Kidney (tissue), 14 donors: ENCODE data around the gene TIPIN. TPM values are rescaled to one million over a fixed set of nuclear protein-coding genes. Genes with fewer than 3 reads are reported as not detected.
A peak's percentile ranks its signal among the peaks of the same experiment; 100 is the strongest.

Experiments used
- DNase-seq, 5 donors: peaks; one replicate each; pipeline ENCODE4 v3.0.0-alpha.2; 2013 to 2020
- FAIRE-seq: peaks from 2 replicates; lab custom pipeline; 2012; peaks lifted over from hg19 to GRCh38; lab: Jason Lieb, UNC
- H3K27ac ChIP-seq, 2 donors: one replicate each; pipeline ENCODE4 v1.7.0; 2013; ENCODE audit warnings: low read depth in 2 of 2, low read length in 2 of 2, inconsistent platforms in 1 of 2
- H3K27me3 ChIP-seq: one replicate; pipeline ENCODE4 v1.7.1; 2013; ENCODE audit warnings: low read length, inconsistent platforms; ENCODE audit not compliant: control insufficient read depth, insufficient read depth
- H3K36me3 ChIP-seq, 3 donors: one replicate each; pipeline versions ENCODE4 v1.7.0 to v1.7.1; 2013; ENCODE audit warnings: low read length in 3 of 3, control low read depth in 1 of 3, inconsistent platforms in 1 of 3; ENCODE audit not compliant: insufficient read depth in 3 of 3, control insufficient read depth in 2 of 3
- H3K4me1 ChIP-seq, 3 donors: one replicate each; pipeline versions ENCODE4 v1.7.0 to v1.7.1; 2013; ENCODE audit warnings: low read length in 3 of 3, inconsistent platforms in 1 of 3, low read depth in 1 of 3; ENCODE audit not compliant: control insufficient read depth in 2 of 3, insufficient read depth in 2 of 3
- H3K4me3 ChIP-seq, 3 donors: one replicate each; pipeline versions ENCODE4 v1.7.0 to v1.8.1; 2013; ENCODE audit warnings: low read length in 3 of 3, control low read depth in 1 of 3, inconsistent platforms in 1 of 3
- H3K9ac ChIP-seq, 3 donors: one replicate each; pipeline versions ENCODE4 v1.7.0 to v1.7.1; 2013; ENCODE audit warnings: low read length in 3 of 3, control low read depth in 1 of 3, inconsistent platforms in 1 of 3
- H3K9me3 ChIP-seq, 3 donors: one replicate each; pipeline versions ENCODE4 v1.7.0 to v1.7.1; 2013; ENCODE audit warnings: low read length in 3 of 3, control low read depth in 1 of 3, inconsistent platforms in 1 of 3; ENCODE audit not compliant: control insufficient read depth in 2 of 3, insufficient read depth in 1 of 3
- intact Hi-C: fragments of 100-400 bp; cut with DNase I; formaldehyde crosslinking; loops from one replicate; pipeline ENCODE4 v1.11.1; 2022
- polyA plus RNA-seq: library from polyadenylated mRNA; stranded (reverse); fragments of 350-450 nt; fragmentation: Illumina TruSeq; extraction: RNeasy Lipid Tissue Mini Kit (QIAGEN cat#74804); gene quantifications from one replicate; pipeline ENCODE4 v1.2.3, GENCODE V29; 2014; ENCODE audit warnings: low read depth, low replicate concordance; ENCODE audit not compliant: insufficient read depth
- total RNA-seq: library from RNA; stranded (reverse); fragmentation: NEBNext Ultra II Directional; extraction: Animal tissue kit (Norgen Biotek cat#: 25700); gene quantifications from one replicate; pipeline ENCODE4 v1.2.1, GENCODE V29; 2021
- TF ChIP-seq, protein P1 (sequence below): IDR thresholded peaks from 3 replicates; pipeline ENCODE4 v1.5.1; 2012; ENCODE audit warnings: mild to moderate bottlenecking, moderate library complexity, borderline replicate concordance; ENCODE audit not compliant: insufficient read depth; ENCODE audit errors: extremely low read depth
- donor health status: control.
- donor health status: control.
- donor health status: control.
- donor health status: control.
- donor health status: control.
- donor health status: DM: yes; HTN: yes; CAD: no.
- donor health status: Normal renal cell carcinoma (clear cell type).

Gene TIPIN
- total and polyA plus RNA-seq, 2 donors from 2014 or later: 4.3 to 7.5 TPM

DNA sequence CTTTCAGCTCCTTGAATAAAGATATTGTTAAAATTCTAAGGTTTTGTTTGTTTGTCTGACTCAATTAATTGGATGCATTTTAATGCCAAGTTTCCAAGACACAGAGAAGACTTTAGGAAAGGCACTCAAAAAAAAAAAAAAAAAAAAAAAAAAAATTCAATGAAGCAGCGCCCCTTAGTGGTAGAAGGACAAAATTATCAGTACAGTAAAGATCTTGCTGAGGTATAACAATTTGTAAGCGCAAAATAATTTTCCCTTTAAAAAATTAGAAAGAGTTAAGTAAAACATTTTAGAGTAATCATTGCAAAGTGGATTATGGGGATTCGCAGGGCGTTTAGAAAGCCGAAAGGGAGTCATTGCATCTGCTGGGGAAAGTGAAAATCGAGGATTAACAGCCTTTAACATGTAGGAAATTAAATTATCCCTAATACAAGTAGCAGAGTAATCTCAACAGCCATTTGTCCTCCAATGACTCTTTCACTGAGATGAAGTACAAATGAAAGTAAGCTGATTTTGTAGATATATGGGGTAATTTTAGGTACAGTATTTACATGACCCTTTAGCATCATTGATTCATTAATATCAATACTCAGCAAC is 68.9 kb downstream of the TIPIN start:
- H3K4me1 ChIP-seq: peaks cover 0 to 7% (median 0%) of the 10 kb centered on the region in 3 donors
- H3K4me3 ChIP-seq: no peak overlapping the region
- H3K9ac ChIP-seq: no peak overlapping the region
- H3K27me3 ChIP-seq: no peaks in the 10 kb centered on the region
- DNase-seq (peak in 2 of 5 donors; percentile 63 to 75), FAIRE-seq (peak; percentile 97)
- no peaks in the 10 kb centered on the region for H3K36me3 ChIP-seq
- no peaks in the 10 kb centered on the region for H3K9me3 ChIP-seq
- H3K27ac ChIP-seq: no peak overlapping the region
- TF ChIP-seq, protein P1, sequence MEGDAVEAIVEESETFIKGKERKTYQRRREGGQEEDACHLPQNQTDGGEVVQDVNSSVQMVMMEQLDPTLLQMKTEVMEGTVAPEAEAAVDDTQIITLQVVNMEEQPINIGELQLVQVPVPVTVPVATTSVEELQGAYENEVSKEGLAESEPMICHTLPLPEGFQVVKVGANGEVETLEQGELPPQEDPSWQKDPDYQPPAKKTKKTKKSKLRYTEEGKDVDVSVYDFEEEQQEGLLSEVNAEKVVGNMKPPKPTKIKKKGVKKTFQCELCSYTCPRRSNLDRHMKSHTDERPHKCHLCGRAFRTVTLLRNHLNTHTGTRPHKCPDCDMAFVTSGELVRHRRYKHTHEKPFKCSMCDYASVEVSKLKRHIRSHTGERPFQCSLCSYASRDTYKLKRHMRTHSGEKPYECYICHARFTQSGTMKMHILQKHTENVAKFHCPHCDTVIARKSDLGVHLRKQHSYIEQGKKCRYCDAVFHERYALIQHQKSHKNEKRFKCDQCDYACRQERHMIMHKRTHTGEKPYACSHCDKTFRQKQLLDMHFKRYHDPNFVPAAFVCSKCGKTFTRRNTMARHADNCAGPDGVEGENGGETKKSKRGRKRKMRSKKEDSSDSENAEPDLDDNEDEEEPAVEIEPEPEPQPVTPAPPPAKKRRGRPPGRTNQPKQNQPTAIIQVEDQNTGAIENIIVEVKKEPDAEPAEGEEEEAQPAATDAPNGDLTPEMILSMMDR: peak; percentile 53
- intact Hi-C loops: no loop called here

Other genes starting within 250 kb of the TIPIN start
- gene MEGF11, start 102.9 kb downstream of the TIPIN start, total RNA-seq: 41.8 TPM
- 10.4 TPM for gene MEGF11, start 102.9 kb downstream of the TIPIN start, polyA plus RNA-seq
- 28.5 TPM for gene DIS3L, start 63.1 kb downstream of the TIPIN start, total RNA-seq
- gene DIS3L, start 63.1 kb downstream of the TIPIN start, polyA plus RNA-seq: 10.6 TPM
- gene MAP2K1, start 30.2 kb upstream of the TIPIN start, total RNA-seq: 49.4 TPM
- 33.1 TPM for gene MAP2K1, start 30.2 kb upstream of the TIPIN start, polyA plus RNA-seq
- 29.6 TPM for gene SNAPC5, start 141.1 kb upstream of the TIPIN start, total RNA-seq
- gene SNAPC5, start 141.1 kb upstream of the TIPIN start, polyA plus RNA-seq: 49.6 TPM
- gene RPL4, start 148.2 kb upstream of the TIPIN start, total RNA-seq: 1,774 TPM
- gene RPL4, start 148.2 kb upstream of the TIPIN start, polyA plus RNA-seq: 2,001 TPM
- gene ZWILCH, start 148.6 kb upstream of the TIPIN start, total RNA-seq: 9.0 TPM
- gene ZWILCH, start 148.6 kb upstream of the TIPIN start, polyA plus RNA-seq: 3.0 TPM
- gene LCTL, start 209.3 kb upstream of the TIPIN start, total RNA-seq: not detected
- gene LCTL, start 209.3 kb upstream of the TIPIN start, polyA plus RNA-seq: not detected